Putamen (tissue), 1 donor: Measurements from ENCODE around the gene SOX6.
"Not testable (repeated sequence)": the region's sequence is repeated elsewhere in the genome, so short reads cannot be mapped to it uniquely, and the experiment has no call there.

Experiments
- DNase-seq: peaks from one replicate; pipeline ENCODE4 v3.0.0-alpha.2; 2016; ENCODE audit warnings: low spot score

The SOX6 gene

DNA sequence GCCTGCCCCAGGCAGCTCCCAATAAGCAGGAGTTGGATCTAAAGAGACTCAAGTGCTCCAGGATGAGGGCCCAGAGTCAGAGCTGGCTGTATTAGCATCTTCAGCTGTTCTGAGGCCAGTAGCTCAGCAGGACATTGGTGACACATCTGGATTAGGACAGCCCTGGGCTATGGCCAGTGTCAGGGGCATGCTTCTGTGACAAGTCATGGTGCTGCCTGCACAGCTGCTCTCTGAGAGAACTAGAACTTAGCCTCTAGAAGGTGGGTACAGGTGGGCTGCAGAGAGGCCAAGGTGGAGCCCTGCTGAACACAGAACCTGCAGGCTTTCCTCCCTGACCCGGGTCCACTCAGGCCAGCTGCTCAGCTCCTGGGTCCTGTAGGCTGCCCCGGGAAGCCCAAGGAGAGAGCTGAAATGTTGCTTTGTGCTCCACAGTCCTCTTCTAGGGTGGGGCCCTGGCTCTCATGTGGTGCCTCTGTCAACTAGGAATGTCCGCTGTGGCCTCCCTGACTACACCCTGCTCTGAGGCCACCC, 426.9 kb downstream of the SOX6 start:
- no peak for DNase-seq

DNA sequence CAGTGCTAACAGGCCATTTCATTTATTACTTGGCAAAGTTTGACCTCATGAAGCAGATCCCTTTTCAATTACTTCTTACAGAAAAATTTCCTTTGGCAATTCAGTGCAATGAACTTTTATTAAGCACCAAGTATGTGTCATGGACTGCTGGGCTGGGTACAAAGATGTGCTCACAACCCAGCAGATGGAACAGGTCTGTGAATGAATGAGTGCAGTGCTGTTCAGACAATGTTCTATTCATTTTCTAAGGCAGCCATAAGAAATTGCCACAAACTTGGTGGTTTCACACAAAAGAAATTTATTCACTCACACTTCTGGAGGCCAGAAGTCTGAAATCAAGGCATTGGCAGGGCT, 428.5 kb downstream of the SOX6 start:
- DNase-seq = no peak

DNA sequence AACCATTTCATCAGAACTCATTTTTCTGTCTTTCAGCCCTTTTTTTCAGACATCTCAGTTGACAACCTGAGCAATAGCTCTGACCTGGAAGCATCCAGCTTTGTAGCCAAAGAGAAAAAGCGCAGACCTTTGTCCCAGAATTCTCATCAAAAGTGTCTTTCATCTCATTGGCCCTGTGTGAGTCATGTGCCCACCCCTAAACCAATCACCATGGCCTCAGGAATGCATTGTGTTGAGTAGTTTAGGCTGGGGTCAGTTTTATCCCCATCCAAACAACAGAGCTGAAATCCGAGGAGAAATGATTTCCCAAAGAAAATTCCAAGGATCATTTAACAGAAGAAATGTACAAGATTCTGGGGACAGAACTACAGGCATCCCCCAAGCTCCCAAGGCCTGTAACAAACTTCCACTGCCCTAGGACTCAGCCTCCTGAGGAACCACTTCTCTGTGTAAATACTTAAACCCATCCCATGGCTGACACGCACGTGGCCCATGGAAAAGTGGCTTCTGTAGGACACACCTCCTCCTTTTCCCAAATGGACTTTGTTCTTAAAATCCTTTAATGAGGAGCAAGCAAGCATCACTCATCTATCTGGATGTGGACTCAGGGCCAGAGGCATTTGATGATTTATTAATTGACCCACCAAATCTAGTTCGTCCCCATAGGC, 429.0 kb downstream of the SOX6 start:
- no peak for DNase-seq

DNA sequence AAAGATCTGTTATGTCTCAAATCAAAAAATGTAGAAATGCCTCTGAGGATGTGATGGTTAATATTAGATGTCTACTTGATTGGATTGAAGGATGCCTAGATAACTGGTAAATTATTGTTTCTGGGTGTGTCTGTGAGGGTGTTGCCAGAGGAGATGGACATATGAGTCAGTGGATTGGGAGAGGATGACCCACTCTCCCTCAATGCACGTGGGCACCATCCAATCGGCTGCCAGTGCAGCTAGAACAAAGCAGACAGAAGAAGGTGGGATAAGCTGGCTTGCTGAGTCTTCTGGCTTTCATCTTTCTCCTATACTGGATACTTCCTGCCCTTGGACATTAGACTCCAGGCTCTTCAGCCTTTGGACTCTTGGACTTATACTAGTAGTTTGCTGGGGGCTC, 430.3 kb downstream of the SOX6 start:
- DNase-seq = no peak

DNA sequence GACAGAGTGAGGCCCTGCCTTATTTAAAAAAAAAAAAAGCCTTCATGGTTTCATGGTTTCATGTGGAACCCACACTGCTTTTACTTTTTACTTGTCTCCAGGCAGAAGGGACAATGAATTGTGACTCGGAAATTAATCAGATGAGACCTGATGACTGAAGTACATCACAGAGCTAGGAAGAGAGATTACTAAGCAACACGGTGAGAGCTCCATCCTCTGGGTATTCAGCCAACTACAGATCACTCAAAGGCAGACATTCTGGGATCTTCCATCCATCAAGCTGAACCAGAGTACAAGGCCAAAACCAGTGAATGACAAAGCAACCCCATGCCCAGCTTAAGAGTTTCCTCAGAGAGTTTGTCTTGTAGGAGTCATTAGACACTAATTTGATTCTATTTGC, 433.2 kb downstream of the SOX6 start:
- DNase-seq = no peak

DNA sequence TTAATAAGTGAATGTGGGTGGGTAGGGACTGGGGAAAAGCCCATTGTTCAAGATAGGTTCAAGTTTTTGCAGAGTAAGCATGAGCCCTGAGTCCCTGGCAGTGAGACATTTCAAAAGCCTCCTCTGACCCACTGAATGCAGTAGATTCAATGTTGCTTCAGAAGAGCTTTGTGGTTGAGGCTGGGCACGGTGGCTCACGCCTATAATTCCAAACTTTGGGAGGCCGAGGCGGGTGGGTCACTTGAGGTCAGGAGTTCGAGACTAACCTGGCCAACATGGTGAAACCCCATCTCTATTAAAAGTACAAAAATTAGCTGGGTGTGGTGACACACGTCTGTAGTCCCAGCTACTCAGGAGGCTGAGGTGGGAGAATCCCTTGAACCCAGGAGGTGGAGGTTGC, 433.6 kb downstream of the SOX6 start:
- DNase-seq = not testable (repeated sequence)

DNA sequence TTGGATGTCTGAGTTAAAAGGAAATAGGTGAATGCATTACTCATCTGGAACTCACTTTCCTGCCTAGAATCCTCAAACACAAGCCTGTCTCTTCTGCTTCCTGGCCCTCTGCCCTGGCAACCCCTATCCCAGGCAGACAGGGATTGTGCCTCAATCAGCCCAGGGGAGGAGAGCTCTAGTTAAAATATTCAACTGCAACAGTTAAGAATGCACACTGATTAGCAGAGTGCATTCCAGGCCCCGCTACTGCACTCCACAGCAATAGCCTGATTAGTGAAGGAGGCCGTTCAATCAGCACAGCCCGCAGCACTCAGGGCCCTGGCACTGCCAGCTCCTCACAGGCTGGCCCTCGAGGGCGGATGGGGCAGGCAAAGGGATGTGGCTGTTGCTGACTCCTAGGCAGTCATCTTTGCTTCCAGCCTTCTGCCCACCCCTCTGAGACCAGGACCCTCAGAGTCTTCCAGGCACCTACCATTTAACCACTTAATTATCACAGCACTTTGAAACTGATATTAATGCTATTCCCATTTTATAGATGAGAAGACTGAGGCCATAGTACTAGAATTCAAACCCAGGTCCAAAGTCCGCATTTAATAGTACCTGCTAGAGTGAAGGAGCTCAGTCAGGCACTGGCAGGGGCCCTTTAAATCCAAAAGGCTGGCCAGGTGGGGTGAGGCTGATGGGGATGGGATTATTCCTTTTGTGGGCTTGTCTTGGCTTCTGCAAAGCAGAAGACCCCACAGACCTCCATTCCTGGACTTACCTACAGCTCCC, 435.3 kb downstream of the SOX6 start:
- DNase-seq = no peak

DNA sequence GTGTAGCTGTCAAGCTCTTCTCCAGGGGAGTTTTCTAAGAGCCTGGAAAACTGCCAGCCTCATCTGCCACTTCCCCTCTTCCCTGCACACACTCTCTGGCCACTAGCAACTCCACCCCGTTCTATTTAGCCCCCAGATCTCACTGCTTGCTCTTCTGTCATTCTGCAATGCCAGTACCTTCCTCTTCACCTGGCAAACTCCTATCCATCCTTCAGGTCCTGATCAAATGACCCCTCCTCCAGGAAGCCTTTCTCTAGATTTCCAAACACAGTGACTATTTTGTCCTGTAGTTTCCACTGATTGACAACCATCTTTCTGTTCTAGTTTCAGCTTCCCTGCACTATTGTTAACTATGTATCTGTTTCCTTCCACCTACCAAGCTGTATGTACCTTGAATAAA, 437.7 kb downstream of the SOX6 start:
- DNase-seq = no peak

DNA sequence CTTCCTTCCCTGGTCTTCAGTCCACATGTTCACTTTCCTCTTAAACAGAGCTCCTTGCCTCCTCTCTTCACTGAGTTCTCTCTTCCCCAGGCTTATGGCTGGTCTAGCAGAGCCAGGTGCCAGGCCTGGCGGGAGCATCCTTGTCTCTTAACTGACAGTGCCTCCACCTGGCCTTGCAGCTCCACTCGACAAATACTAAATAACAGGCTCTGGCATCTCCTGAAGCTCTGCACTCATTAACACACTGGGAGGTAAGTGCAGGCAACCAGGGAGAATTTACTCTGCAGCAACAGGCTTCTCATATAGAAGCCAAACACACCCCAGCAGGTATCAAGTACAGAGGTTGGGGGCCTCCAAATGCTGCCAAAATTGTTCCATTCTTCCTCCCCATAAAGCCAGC, 438.1 kb downstream of the SOX6 start:
- DNase-seq = no peak
